Thoracic aorta (tissue), 2 donors: ENCODE data around the gene DAAM1. TPM values are rescaled to one million over a fixed set of nuclear protein-coding genes. Genes with fewer than 3 reads are reported as not detected.

Experiments
- ATAC-seq: fragments of 150-250 bp; one replicate; pipeline ENCODE4 v1.8.0; 2017; ENCODE audit warnings: low read depth; ENCODE audit not compliant: insufficient number of reproducible peaks, low FRiP score
- DNase-seq: peaks from one replicate; pipeline ENCODE4 v3.0.0-alpha.2; 2020; ENCODE audit warnings: low spot score
- H3K27ac ChIP-seq, 2 donors: fragments of 200-600 bp; sonication (generic); 1 replicate in 1 of 2; 2 replicates in 1 of 2; pipeline ENCODE4 v1.5.1; 2016; ENCODE audit warnings: mild to moderate bottlenecking in 2 of 2, moderate library complexity in 2 of 2
- H3K27me3 ChIP-seq: fragments of 200-600 bp; sonication (generic); replicated peaks from 2 replicates; pipeline ENCODE4 v1.6.0; 2016; ENCODE audit warnings: mild to moderate bottlenecking; ENCODE audit not compliant: insufficient read depth
- H3K36me3 ChIP-seq: fragments of 200-600 bp; sonication (generic); one replicate; pipeline ENCODE4 v1.5.1; 2016
- H3K4me1 ChIP-seq, 2 donors: fragments of 200-600 bp; sonication (generic); 1 replicate in 1 of 2; 2 replicates in 1 of 2; pipeline versions ENCODE4 v1.5.1 to v1.6.0; 2016; ENCODE audit warnings: low read depth in 2 of 2, mild to moderate bottlenecking in 1 of 2; ENCODE audit not compliant: control insufficient read depth in 1 of 2
- H3K4me3 ChIP-seq: fragments of 200-600 bp; sonication (generic); 2 replicates; pipeline ENCODE4 v1.5.1; 2016; ENCODE audit warnings: mild to moderate bottlenecking
- H3K9me3 ChIP-seq: fragments of 200-600 bp; sonication (generic); 2 replicates; pipeline ENCODE4 v1.5.1; 2016
- CTCF ChIP-seq: fragments of 200-600 bp; sonication (generic); IDR thresholded peaks from one replicate; pipeline ENCODE4 v1.5.1; 2019; ENCODE audit warnings: antibody characterized with exemption
- total RNA-seq, 2 donors: library from RNA; depleted of rRNA; stranded (reverse); fragments of >200 nt; gene quantifications; one replicate each; pipeline versions ENCODE4 v1.1.0 to v1.2.3, GENCODE V29; 2016

The DAAM1 gene
- total RNA-seq, 2 donors from 2014 or later, result 35.9 to 56.6 TPM

GRCh38 chr14:59331217-59331616 lies 142.8 kb downstream of the DAAM1 start:
- peaks cover 29 to 68% of the 10 kb centered on the region in 2 donors for H3K4me1 ChIP-seq
- no peak for TF ChIP-seq CTCF
- no peak for DNase-seq
- no peak overlapping the region for H3K4me3 ChIP-seq
- H3K36me3 ChIP-seq, result peaks cover 8% of the 10 kb centered on the region
- peak overlapping the region; percentile 32 to 39 for H3K27ac ChIP-seq
- H3K27me3 ChIP-seq, result no peaks in the 10 kb centered on the region
- H3K9me3 ChIP-seq, result no peaks in the 10 kb centered on the region
- ATAC-seq, result no peak

GRCh38 chr14:59332727-59333126 lies 144.3 kb downstream of the DAAM1 start:
- no peaks in the 10 kb centered on the region for H3K9me3 ChIP-seq
- peak; percentile 61 for ATAC-seq
- no peak for DNase-seq
- peak overlapping the region; percentile 9 for H3K4me3 ChIP-seq
- H3K4me1 ChIP-seq, result peaks cover 43 to 76% of the 10 kb centered on the region in 2 donors
- peaks cover 8% of the 10 kb centered on the region for H3K36me3 ChIP-seq
- H3K27me3 ChIP-seq, result no peaks in the 10 kb centered on the region
- H3K27ac ChIP-seq, result peak overlapping the region; percentile 87 to 89
- TF ChIP-seq CTCF, result no peak

GRCh38 chr14:59333235-59333634 lies 144.8 kb downstream of the DAAM1 start:
- no peak for TF ChIP-seq CTCF
- Histone ChIP-seq H3K27me3 (no peaks in the 10 kb centered on the region), H3K36me3 (peaks cover 8% of the 10 kb centered on the region), H3K27ac (peak overlapping the region; percentile 87 to 89), H3K9me3 (no peaks in the 10 kb centered on the region), H3K4me3 (peak overlapping the region; percentile 9), H3K4me1 (peaks cover 48 to 81% of the 10 kb centered on the region in 2 donors)
- DNase-seq, result no peak
- no peak for ATAC-seq

GRCh38 chr14:59333668-59334067 lies 145.2 kb downstream of the DAAM1 start:
- Histone ChIP-seq H3K27ac (peak overlapping the region; percentile 87 to 89), H3K4me3 (peak overlapping the region; percentile 4), H3K27me3 (no peaks in the 10 kb centered on the region), H3K36me3 (peaks cover 8% of the 10 kb centered on the region), H3K9me3 (no peaks in the 10 kb centered on the region), H3K4me1 (peaks cover 52 to 86% of the 10 kb centered on the region in 2 donors)
- DNase-seq, result no peak
- no peak for TF ChIP-seq CTCF
- peak; percentile 92 for ATAC-seq

GRCh38 chr14:59334253-59334652 lies 145.8 kb downstream of the DAAM1 start:
- DNase-seq, result no peak
- Histone ChIP-seq H3K27ac (peak overlapping the region; percentile 87 to 89), H3K4me1 (peaks cover 52 to 91% of the 10 kb centered on the region in 2 donors), H3K27me3 (no peaks in the 10 kb centered on the region), H3K36me3 (peaks cover 8% of the 10 kb centered on the region), H3K4me3 (no peak overlapping the region), H3K9me3 (no peaks in the 10 kb centered on the region)
- no peak for ATAC-seq
- no peak for TF ChIP-seq CTCF
